Peyer's patch (tissue), 4 donors: ENCODE results near the gene USP10. TPM values are rescaled to one million over a fixed set of nuclear protein-coding genes. Genes with fewer than 3 reads are reported as not detected.

Experiments
- DNase-seq, 3 donors: peaks; one replicate each; pipeline ENCODE4 v3.0.0-alpha.2; 2017 to 2019
- H3K27ac ChIP-seq, 4 donors: fragments of 200-600 bp; sonication (generic); one replicate each; pipeline ENCODE4 v1.5.1; 2016 to 2019
- H3K27me3 ChIP-seq, 2 donors: fragments of 200-600 bp; sonication (generic); one replicate each; pipeline ENCODE4 v1.5.1; 2019
- H3K36me3 ChIP-seq, 3 donors: fragments of 200-600 bp; sonication (generic); one replicate each; pipeline ENCODE4 v1.5.1; 2016 to 2019
- H3K4me1 ChIP-seq, 4 donors: fragments of 200-600 bp; sonication (generic); one replicate each; pipeline ENCODE4 v1.5.1; 2016 to 2019
- H3K4me3 ChIP-seq, 4 donors: fragments of 200-600 bp; sonication (generic); 1 replicate in 3 of 4; 2 replicates in 1 of 4; pipeline ENCODE4 v1.5.1; 2016 to 2019; ENCODE audit warnings: mild to moderate bottlenecking in 1 of 4
- H3K9me3 ChIP-seq, 4 donors: fragments of 200-600 bp; sonication (generic); one replicate each; pipeline ENCODE4 v1.5.1; 2016 to 2019; ENCODE audit warnings: mild to moderate bottlenecking in 1 of 4
- CTCF ChIP-seq, 6 experiments: fragments of 450-650 bp in 4 of 6; fragments of 200-600 bp in 2 of 6; sonication (generic) in 1 of 6; IDR thresholded peaks; one replicate each; pipeline ENCODE4 v1.5.1; 2017 to 2019; ENCODE audit warnings: antibody characterized with exemption in 6 of 6, mild to moderate bottlenecking in 3 of 6, moderate library complexity in 1 of 6
- POLR2A ChIP-seq, 2 donors: fragments of 450-650 bp; IDR thresholded peaks; one replicate each; pipeline ENCODE4 v1.5.1; 2017; ENCODE audit warnings: antibody characterized with exemption in 2 of 2, mild to moderate bottlenecking in 2 of 2, moderate library complexity in 2 of 2
- total RNA-seq, 4 donors: library from RNA; depleted of rRNA; stranded (reverse); fragments of >200 nt; gene quantifications; one replicate each; pipeline ENCODE4 v1.1.0, GENCODE V29; 2016

The USP10 gene
- total RNA-seq, 4 donors from 2014 or later: 48.0 to 85.5 (median 59.9) TPM

- Histone ChIP-seq H3K36me3 (peaks cover 0 to 13% (median 0%) of the 10 kb centered on the region in 3 donors), H3K9me3 (no peaks in the 10 kb centered on the region), H3K4me1 (peaks cover 0 to 19% (median 8%) of the 10 kb centered on the region in 4 donors), H3K27me3 (no peaks in the 10 kb centered on the region), H3K4me3 (no peak overlapping the region), H3K27ac (no peak overlapping the region)
- TF ChIP-seq POLR2A (IDR thresholded peaks at IDR 0.05): no peak
- TF ChIP-seq CTCF (IDR thresholded peaks at IDR 0.05): no peak
- DNase-seq: no peak
These were observed 55.3 kb downstream of the USP10 start for GRCh38 chr16:84754956-84755672.

DNA sequence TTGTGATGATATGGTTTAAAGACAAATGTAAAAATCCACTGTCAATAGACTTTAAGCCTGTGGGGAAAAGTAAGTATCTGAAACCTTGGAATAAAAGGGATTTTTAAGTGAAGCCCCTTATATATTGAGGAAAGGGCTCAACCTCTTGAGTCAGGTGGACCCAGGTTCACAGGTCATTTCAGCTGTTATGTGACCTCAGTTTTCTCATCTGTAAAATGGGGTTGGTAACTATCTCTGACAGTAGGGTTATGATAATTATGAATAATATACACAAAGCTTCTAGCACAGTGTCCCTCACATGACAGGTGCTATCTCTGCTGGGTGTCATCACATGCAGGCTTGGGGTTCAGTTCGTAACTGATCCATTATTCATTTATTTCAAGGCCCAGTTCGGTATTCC lies 57.0 kb downstream of the USP10 start:
- Histone ChIP-seq H3K27ac (no peak overlapping the region), H3K9me3 (no peaks in the 10 kb centered on the region), H3K4me3 (no peak overlapping the region), H3K36me3 (peaks cover 0 to 30% (median 0%) of the 10 kb centered on the region in 3 donors), H3K4me1 (peaks cover 0 to 7% (median under 1%) of the 10 kb centered on the region in 4 donors), H3K27me3 (no peaks in the 10 kb centered on the region)
- no peak for DNase-seq
- TF ChIP-seq POLR2A (IDR thresholded peaks at IDR 0.05) (no peak), CTCF (IDR thresholded peaks at IDR 0.05) (no peak)

- Histone ChIP-seq H3K4me3 (no peak overlapping the region), H3K27ac (peak overlapping the region in 3 of 4 donors; percentile 2 to 68 (median 55)), H3K9me3 (no peaks in the 10 kb centered on the region), H3K36me3 (peaks cover 0 to 41% (median 0%) of the 10 kb centered on the region in 3 donors), H3K4me1 (peaks cover 0 to 7% (median 0%) of the 10 kb centered on the region in 4 donors), H3K27me3 (no peaks in the 10 kb centered on the region)
- TF ChIP-seq CTCF (IDR thresholded peaks at IDR 0.05): no peak
- no peak for TF ChIP-seq POLR2A (IDR thresholded peaks at IDR 0.05)
- no peak for DNase-seq
These were observed 58.8 kb downstream of the USP10 start for GRCh38 chr16:84758627-84759026.

DNA sequence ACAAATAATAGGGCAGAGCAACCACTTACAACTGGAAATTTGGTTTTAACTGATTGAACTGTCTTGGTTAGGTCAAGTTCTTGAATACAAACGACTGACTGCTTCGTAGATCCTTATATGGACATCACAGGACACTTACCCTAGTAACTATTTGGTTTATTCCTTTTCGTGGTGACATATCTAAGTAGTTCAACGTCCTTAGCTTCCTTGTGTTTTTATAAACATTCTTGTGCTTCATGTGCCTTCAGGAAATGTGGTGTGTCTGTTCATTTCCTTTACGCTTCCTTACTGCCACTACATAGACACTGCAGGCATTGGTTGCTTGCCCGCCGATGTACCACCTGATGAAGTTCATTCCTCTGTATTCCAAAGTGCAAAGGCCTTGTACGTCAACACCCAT lies 59.3 kb downstream of the USP10 start:
- TF ChIP-seq POLR2A (IDR thresholded peaks at IDR 0.05) (no peak), CTCF (IDR thresholded peaks at IDR 0.05) (no peak)
- peak overlapping the region in 3 of 4 donors; percentile 2 to 68 (median 55) for H3K27ac ChIP-seq

GRCh38 chr16:84759906-84760305 lies 60.1 kb downstream of the USP10 start:
- H3K4me1 ChIP-seq: no peaks in the 10 kb centered on the region
- no peaks in the 10 kb centered on the region for H3K9me3 ChIP-seq
- H3K27me3 ChIP-seq: no peaks in the 10 kb centered on the region
- no peak for TF ChIP-seq POLR2A (IDR thresholded peaks at IDR 0.05)
- no peak for TF ChIP-seq CTCF (IDR thresholded peaks at IDR 0.05)
- peak overlapping the region in 2 of 4 donors; percentile 55 to 68 for H3K27ac ChIP-seq
- no peak overlapping the region for H3K4me3 ChIP-seq
- peaks cover 0 to 50% (median 0%) of the 10 kb centered on the region in 3 donors for H3K36me3 ChIP-seq
- DNase-seq: no peak

More for the DNA sequence above, 59.3 kb downstream of the USP10 start:
- Histone ChIP-seq H3K4me3 (no peak overlapping the region), H3K4me1 (peaks cover 0 to 3% (median 0%) of the 10 kb centered on the region in 4 donors), H3K27me3 (no peaks in the 10 kb centered on the region), H3K9me3 (no peaks in the 10 kb centered on the region), H3K36me3 (peaks cover 0 to 45% (median 0%) of the 10 kb centered on the region in 3 donors)
- DNase-seq: no peak
